ENCODE results near the gene RETREG1.

RETREG1 gene

DNA sequence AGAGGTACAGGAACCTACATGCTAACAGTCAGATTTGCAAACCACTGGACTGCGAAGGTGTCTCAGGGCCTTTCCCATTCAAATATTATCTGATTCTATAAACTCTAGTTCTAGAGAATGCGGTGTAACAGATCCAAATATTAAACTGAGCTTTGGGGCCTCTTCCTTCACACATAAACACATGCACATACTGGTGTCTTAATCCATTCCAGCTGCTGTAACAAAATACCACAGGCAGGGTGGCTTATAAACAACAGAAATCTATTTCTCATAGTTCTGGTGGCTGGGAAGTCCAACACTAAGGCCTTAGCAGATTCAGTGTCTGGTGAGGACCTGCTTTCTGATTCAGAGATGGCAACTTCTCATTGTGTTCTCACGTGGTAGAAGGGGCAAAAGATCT lies 30.2 kb downstream of the RETREG1 start:
- Histone ChIP-seq H3K4me2 (ENCODE audit: low read length) (no peak overlapping the region), H3K27me3 (ENCODE audit: insufficient read depth, low read length) (no peaks in the 10 kb centered on the region), H3K4me1 (ENCODE audit: insufficient read depth, low read length, severe bottlenecking) (peaks cover 4% of the 10 kb centered on the region), H3K9ac (ENCODE audit: low read length) (no peak overlapping the region), H3K4me3 (ENCODE audit: low read depth, low read length, poor library complexity, severe bottlenecking) (no peak overlapping the region), H3K9me2 (ENCODE audit: low read depth, low read length) (no peaks in the 10 kb centered on the region), H3K36me3 (ENCODE audit: insufficient read depth, low read length) (no peaks in the 10 kb centered on the region), H2AFZ (ENCODE audit: low read length) (no peak overlapping the region), H3K9me3 (ENCODE audit: low read length) (no peaks in the 10 kb centered on the region), H3K79me2 (ENCODE audit: insufficient read depth, low read length) (no peaks in the 10 kb centered on the region), H3F3A (ENCODE audit: insufficient read depth, low read length) (no peaks in the 10 kb centered on the region), H3K27ac (ENCODE audit: low read depth, low read length, poor library complexity, severe bottlenecking) (no peak overlapping the region), H4K20me1 (ENCODE audit: insufficient read depth, low read length) (no peaks in the 10 kb centered on the region)
- TF ChIP-seq, protein P1, sequence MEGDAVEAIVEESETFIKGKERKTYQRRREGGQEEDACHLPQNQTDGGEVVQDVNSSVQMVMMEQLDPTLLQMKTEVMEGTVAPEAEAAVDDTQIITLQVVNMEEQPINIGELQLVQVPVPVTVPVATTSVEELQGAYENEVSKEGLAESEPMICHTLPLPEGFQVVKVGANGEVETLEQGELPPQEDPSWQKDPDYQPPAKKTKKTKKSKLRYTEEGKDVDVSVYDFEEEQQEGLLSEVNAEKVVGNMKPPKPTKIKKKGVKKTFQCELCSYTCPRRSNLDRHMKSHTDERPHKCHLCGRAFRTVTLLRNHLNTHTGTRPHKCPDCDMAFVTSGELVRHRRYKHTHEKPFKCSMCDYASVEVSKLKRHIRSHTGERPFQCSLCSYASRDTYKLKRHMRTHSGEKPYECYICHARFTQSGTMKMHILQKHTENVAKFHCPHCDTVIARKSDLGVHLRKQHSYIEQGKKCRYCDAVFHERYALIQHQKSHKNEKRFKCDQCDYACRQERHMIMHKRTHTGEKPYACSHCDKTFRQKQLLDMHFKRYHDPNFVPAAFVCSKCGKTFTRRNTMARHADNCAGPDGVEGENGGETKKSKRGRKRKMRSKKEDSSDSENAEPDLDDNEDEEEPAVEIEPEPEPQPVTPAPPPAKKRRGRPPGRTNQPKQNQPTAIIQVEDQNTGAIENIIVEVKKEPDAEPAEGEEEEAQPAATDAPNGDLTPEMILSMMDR (IDR thresholded peaks at IDR 0.05; ENCODE audit: low read length) = no peak
- TF ChIP-seq EZH2 (IDR thresholded peaks at IDR 0.05; ENCODE audit: borderline replicate concordance, low read length) = no peak

GRCh38 chr5:16585041-16585667 lies 31.6 kb downstream of the RETREG1 start:
- no peaks in the 10 kb centered on the region for H3K9me3 ChIP-seq (ENCODE audit: low read length)
- H3K4me3 ChIP-seq (ENCODE audit: low read depth, low read length, poor library complexity, severe bottlenecking) = no peak overlapping the region
- no peaks in the 10 kb centered on the region for H3K9me2 ChIP-seq (ENCODE audit: low read depth, low read length)
- no peaks in the 10 kb centered on the region for H3F3A ChIP-seq (ENCODE audit: insufficient read depth, low read length)
- H3K9ac ChIP-seq (ENCODE audit: low read length) = no peak overlapping the region
- no peaks in the 10 kb centered on the region for H3K27me3 ChIP-seq (ENCODE audit: insufficient read depth, low read length)
- no peak overlapping the region for H3K27ac ChIP-seq (ENCODE audit: low read depth, low read length, poor library complexity, severe bottlenecking)
- peaks cover 4% of the 10 kb centered on the region for H3K4me1 ChIP-seq (ENCODE audit: insufficient read depth, low read length, severe bottlenecking)
- no peak overlapping the region for H2AFZ ChIP-seq (ENCODE audit: low read length)
- no peaks in the 10 kb centered on the region for H3K36me3 ChIP-seq (ENCODE audit: insufficient read depth, low read length)
- H3K4me2 ChIP-seq (ENCODE audit: low read length) = no peak overlapping the region
- TF ChIP-seq EZH2 (IDR thresholded peaks at IDR 0.05; ENCODE audit: borderline replicate concordance, low read length) = no peak
- TF ChIP-seq, protein P1 (IDR thresholded peaks at IDR 0.05; ENCODE audit: low read length) = peak; percentile 60
- no peaks in the 10 kb centered on the region for H4K20me1 ChIP-seq (ENCODE audit: insufficient read depth, low read length)
- H3K79me2 ChIP-seq (ENCODE audit: insufficient read depth, low read length) = no peaks in the 10 kb centered on the region

GRCh38 chr5:16582081-16582480 lies 34.7 kb downstream of the RETREG1 start:
- Histone ChIP-seq H3K27ac (ENCODE audit: low read depth, low read length, poor library complexity, severe bottlenecking) (no peak overlapping the region), H3K79me2 (ENCODE audit: insufficient read depth, low read length) (no peaks in the 10 kb centered on the region), H3K9ac (ENCODE audit: low read length) (no peak overlapping the region), H3K4me3 (ENCODE audit: low read depth, low read length, poor library complexity, severe bottlenecking) (no peak overlapping the region), H3K4me1 (ENCODE audit: insufficient read depth, low read length, severe bottlenecking) (peaks cover 4% of the 10 kb centered on the region), H3K9me3 (ENCODE audit: low read length) (no peaks in the 10 kb centered on the region), H3K27me3 (ENCODE audit: insufficient read depth, low read length) (no peaks in the 10 kb centered on the region), H2AFZ (ENCODE audit: low read length) (no peak overlapping the region), H3K4me2 (ENCODE audit: low read length) (no peak overlapping the region), H3K9me2 (ENCODE audit: low read depth, low read length) (no peaks in the 10 kb centered on the region), H4K20me1 (ENCODE audit: insufficient read depth, low read length) (no peaks in the 10 kb centered on the region), H3K36me3 (ENCODE audit: insufficient read depth, low read length) (no peaks in the 10 kb centered on the region), H3F3A (ENCODE audit: insufficient read depth, low read length) (no peaks in the 10 kb centered on the region)
- TF ChIP-seq, protein P1 (IDR thresholded peaks at IDR 0.05; ENCODE audit: low read length) = no peak
- no peak for TF ChIP-seq EZH2 (IDR thresholded peaks at IDR 0.05; ENCODE audit: borderline replicate concordance, low read length)
